ENCODE data around the gene PEF1.

DNA sequence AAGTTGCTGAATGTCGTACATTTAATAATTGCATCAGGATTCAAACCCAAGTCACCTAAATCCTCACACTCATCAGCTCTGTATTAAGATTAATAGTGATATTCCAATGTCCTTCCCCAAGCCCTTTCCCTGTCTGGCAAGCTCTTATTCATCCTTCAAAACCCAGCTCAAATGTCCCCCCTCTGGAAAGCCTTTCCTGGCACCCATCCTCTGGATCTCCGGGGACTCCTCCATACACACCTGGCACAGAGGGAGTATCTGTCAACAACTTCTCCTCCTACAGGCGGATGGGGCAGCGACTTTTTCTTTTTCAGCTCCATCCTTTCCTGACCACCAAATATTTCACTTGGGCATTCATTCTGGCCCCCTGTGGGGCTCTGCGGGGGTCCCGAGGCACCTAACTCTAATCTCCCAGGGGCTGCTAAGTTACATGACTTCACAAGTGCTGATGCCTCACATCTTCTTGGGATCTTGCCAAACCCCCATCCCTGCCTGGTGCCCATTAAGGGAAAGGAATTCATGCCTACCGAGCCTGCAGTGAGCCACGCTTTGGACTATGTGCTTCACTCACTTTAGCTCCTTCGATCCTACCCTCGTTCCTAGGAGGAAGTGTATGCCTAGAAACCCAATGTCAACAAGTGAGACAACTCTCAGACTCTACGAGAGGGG lies 53.1 kb downstream of the PEF1 start:
- TF ChIP-seq, protein P1, sequence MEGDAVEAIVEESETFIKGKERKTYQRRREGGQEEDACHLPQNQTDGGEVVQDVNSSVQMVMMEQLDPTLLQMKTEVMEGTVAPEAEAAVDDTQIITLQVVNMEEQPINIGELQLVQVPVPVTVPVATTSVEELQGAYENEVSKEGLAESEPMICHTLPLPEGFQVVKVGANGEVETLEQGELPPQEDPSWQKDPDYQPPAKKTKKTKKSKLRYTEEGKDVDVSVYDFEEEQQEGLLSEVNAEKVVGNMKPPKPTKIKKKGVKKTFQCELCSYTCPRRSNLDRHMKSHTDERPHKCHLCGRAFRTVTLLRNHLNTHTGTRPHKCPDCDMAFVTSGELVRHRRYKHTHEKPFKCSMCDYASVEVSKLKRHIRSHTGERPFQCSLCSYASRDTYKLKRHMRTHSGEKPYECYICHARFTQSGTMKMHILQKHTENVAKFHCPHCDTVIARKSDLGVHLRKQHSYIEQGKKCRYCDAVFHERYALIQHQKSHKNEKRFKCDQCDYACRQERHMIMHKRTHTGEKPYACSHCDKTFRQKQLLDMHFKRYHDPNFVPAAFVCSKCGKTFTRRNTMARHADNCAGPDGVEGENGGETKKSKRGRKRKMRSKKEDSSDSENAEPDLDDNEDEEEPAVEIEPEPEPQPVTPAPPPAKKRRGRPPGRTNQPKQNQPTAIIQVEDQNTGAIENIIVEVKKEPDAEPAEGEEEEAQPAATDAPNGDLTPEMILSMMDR (conservative IDR thresholded peaks at IDR 0.05; ENCODE audit: low read length) = no peak
- no peak for TF ChIP-seq EZH2phosphoT487 (IDR thresholded peaks at IDR 0.05; ENCODE audit: borderline replicate concordance, low read depth, low read length)

Data from OCI-LY7 (cell line).